ENCODE data around the gene BNC2.

The BNC2 gene

GRCh38 chr9:16396389-16396788 lies 474.1 kb downstream of the BNC2 start:
- no peak for DNase-seq

- DNase-seq: no peak
These were observed 479.1 kb downstream of the BNC2 start for GRCh38 chr9:16391369-16391768.

GRCh38 chr9:16387382-16387781 lies 483.1 kb downstream of the BNC2 start:
- DNase-seq: no peak

GRCh38 chr9:16386827-16387077 lies 483.7 kb downstream of the BNC2 start:
- DNase-seq: no peak

- no peak for DNase-seq
These were observed 484.3 kb downstream of the BNC2 start for GRCh38 chr9:16386007-16386826.

- no peak for DNase-seq
These were observed 484.9 kb downstream of the BNC2 start for GRCh38 chr9:16385590-16385989.

- DNase-seq: no peak
These were observed 485.5 kb downstream of the BNC2 start for GRCh38 chr9:16384993-16385392.

GRCh38 chr9:16377311-16377710 lies 493.2 kb downstream of the BNC2 start:
- DNase-seq: no peak

- no peak for DNase-seq
These were observed 499.2 kb downstream of the BNC2 start for GRCh38 chr9:16371306-16371705.

- DNase-seq: no peak
These were observed 499.8 kb downstream of the BNC2 start for GRCh38 chr9:16370647-16371046.

- DNase-seq: no peak
These were observed 501.0 kb downstream of the BNC2 start for GRCh38 chr9:16369427-16369826.

GRCh38 chr9:16368237-16369087 lies 502.0 kb downstream of the BNC2 start:
- no peak for DNase-seq

- DNase-seq: no peak
These were observed 502.8 kb downstream of the BNC2 start for GRCh38 chr9:16367605-16368231.

GRCh38 chr9:16364347-16364746 lies 506.1 kb downstream of the BNC2 start:
- DNase-seq: no peak

GRCh38 chr9:16363916-16364315 lies 506.6 kb downstream of the BNC2 start:
- no peak for DNase-seq

GRCh38 chr9:16363073-16363781 lies 507.2 kb downstream of the BNC2 start:
- DNase-seq: no peak

GRCh38 chr9:16361939-16362338 lies 508.5 kb downstream of the BNC2 start:
- DNase-seq: no peak

GRCh38 chr9:16361118-16361517 lies 509.4 kb downstream of the BNC2 start:
- no peak for DNase-seq

GRCh38 chr9:16360247-16360646 lies 510.2 kb downstream of the BNC2 start:
- DNase-seq: no peak
